GM23248 (cell line): ENCODE results near the gene CDH4. TPM values are rescaled to one million over a fixed set of nuclear protein-coding genes. Genes with fewer than 3 reads are reported as not detected.

Experiments used
- DNase-seq: peaks from one replicate; pipeline ENCODE4 v3.0.0-alpha.2; 2015
- H2AFZ ChIP-seq: fragments of 200-600 bp; sonication (generic); 2 replicates; pipeline ENCODE4 v1.6.1; 2016; ENCODE audit warnings: antibody characterized with exemption
- H3F3A ChIP-seq: fragments of 200-600 bp; sonication (generic); 2 replicates; pipeline ENCODE4 v1.6.1; 2016; ENCODE audit warnings: mild to moderate bottlenecking, antibody characterized with exemption, mixed run types; ENCODE audit not compliant: insufficient read depth
- H3K27ac ChIP-seq: fragments of 200-600 bp; sonication (generic); 2 replicates; pipeline ENCODE4 v1.5.1; 2016; ENCODE audit warnings: mild to moderate bottlenecking
- H3K27me3 ChIP-seq: fragments of 200-600 bp; sonication (generic); replicated peaks from 2 replicates; pipeline ENCODE4 v1.6.1; 2016; ENCODE audit warnings: mild to moderate bottlenecking; ENCODE audit not compliant: insufficient read depth
- H3K36me3 ChIP-seq: fragments of 200-600 bp; sonication (generic); 2 replicates; pipeline ENCODE4 v1.6.1; 2016; ENCODE audit warnings: low read depth, mild to moderate bottlenecking
- H3K4me1 ChIP-seq: fragments of 200-600 bp; sonication (generic); 2 replicates; pipeline ENCODE4 v1.6.1; 2016; ENCODE audit warnings: mild to moderate bottlenecking; ENCODE audit not compliant: insufficient read depth
- H3K4me2 ChIP-seq: fragments of 200-600 bp; sonication (generic); one replicate; pipeline ENCODE4 v1.6.1; 2016; ENCODE audit warnings: mild to moderate bottlenecking; ENCODE audit not compliant: unreplicated experiment
- H3K4me3 ChIP-seq: fragments of 200-600 bp; sonication (generic); 2 replicates; pipeline ENCODE4 v1.5.1; 2016; ENCODE audit warnings: mild to moderate bottlenecking
- H3K79me2 ChIP-seq: fragments of 200-600 bp; sonication (generic); 2 replicates; pipeline ENCODE4 v1.6.1; 2016; ENCODE audit warnings: mild to moderate bottlenecking; ENCODE audit not compliant: insufficient read depth
- H3K9ac ChIP-seq: fragments of 200-600 bp; sonication (generic); 2 replicates; pipeline ENCODE4 v1.6.1; 2016; ENCODE audit warnings: mild to moderate bottlenecking
- H3K9me2 ChIP-seq: fragments of 200-600 bp; sonication (generic); 2 replicates; pipeline ENCODE4 v1.6.1; 2016; ENCODE audit warnings: mixed run types, mild to moderate bottlenecking, moderate library complexity; ENCODE audit not compliant: insufficient read depth
- H3K9me3 ChIP-seq: fragments of 200-600 bp; sonication (generic); one replicate; pipeline ENCODE4 v1.6.1; 2017; ENCODE audit warnings: low read depth
- H4K20me1 ChIP-seq: fragments of 200-600 bp; sonication (generic); 2 replicates; pipeline ENCODE4 v1.6.0; 2016; ENCODE audit not compliant: insufficient read depth
- EZH2 ChIP-seq: fragments of 200-600 bp; sonication (generic); IDR thresholded peaks from 2 replicates; pipeline ENCODE4 v1.6.1; 2018; ENCODE audit warnings: antibody characterized with exemption, mild to moderate bottlenecking; ENCODE audit not compliant: insufficient read depth, poor library complexity, severe bottlenecking
- EZH2phosphoT487 ChIP-seq: fragments of 200-600 bp; sonication (generic); IDR thresholded peaks from 2 replicates; pipeline ENCODE4 v1.6.1; 2018; ENCODE audit warnings: antibody characterized with exemption, moderate library complexity, mild to moderate bottlenecking, low read depth; ENCODE audit not compliant: insufficient read depth
- WGBS, 2 experiments: methylation state at CpG; one replicate each; pipeline ENCODE4 v1.1.6; 2015 to 2017; ENCODE audit warnings: low lambda C conversion rate in 2 of 2, low coverage in 1 of 2; ENCODE audit errors: missing lambda C conversion rate in 2 of 2; 5-methylcytosine and 5-hydroxymethylcytosine counted together
- in situ Hi-C: fragments of 300-500 bp; cut with MboI; formaldehyde crosslinking; loops from 2 replicates; pipeline ENCODE4 v1.15.0; 2020
- polyA plus RNA-seq: library from polyadenylated mRNA; unstranded; fragments of >200 nt; fragmentation: Nextera tagmentation; extraction: Ambion mirVana; gene quantifications from 2 replicates; pipeline ENCODE4 v1.2.1, GENCODE V29; 2016
- total RNA-seq: library from RNA; depleted of rRNA; stranded (reverse); fragments of >200 nt; shearing (Covaris generic); gene quantifications from 2 replicates; pipeline ENCODE4 v1.2.3, GENCODE V29; 2014

The CDH4 gene
- total and polyA plus RNA-seq, 2 experiments from 2014 or later, result 1.1 to 3.9 TPM

- WGBS, 2 experiments, result 53 to 57% methylated on average over 13 of the region's 13 CpGs
- Histone ChIP-seq H2AFZ (no peak overlapping the region), H3K4me1 (no peaks in the 10 kb centered on the region), H3K9me2 (no peaks in the 10 kb centered on the region), H3K4me2 (no peak overlapping the region), H3K4me3 (no peak overlapping the region), H4K20me1 (no peaks in the 10 kb centered on the region), H3K27ac (no peak overlapping the region), H3K27me3 (no peaks in the 10 kb centered on the region), H3K9ac (no peak overlapping the region), H3K9me3 (no peaks in the 10 kb centered on the region), H3F3A (no peaks in the 10 kb centered on the region), H3K36me3 (no peaks in the 10 kb centered on the region), H3K79me2 (no peaks in the 10 kb centered on the region)
- no peak for DNase-seq
- in situ Hi-C loops, result no loop called here
- TF ChIP-seq EZH2 (no peak), EZH2phosphoT487 (no peak)
Measured at GRCh38 chr20:61347443-61347842, 95.4 kb downstream of the CDH4 start.

- in situ Hi-C loops, result no loop called here
- no peak overlapping the region for H3K4me2 ChIP-seq
- H3K27me3 ChIP-seq, result no peaks in the 10 kb centered on the region
- H3K9me3 ChIP-seq, result no peaks in the 10 kb centered on the region
- no peaks in the 10 kb centered on the region for H3K9me2 ChIP-seq
- no peaks in the 10 kb centered on the region for H3K36me3 ChIP-seq
- H2AFZ ChIP-seq, result no peak overlapping the region
- TF ChIP-seq EZH2 (no peak), EZH2phosphoT487 (no peak)
- no peaks in the 10 kb centered on the region for H3K4me1 ChIP-seq
- WGBS, 2 experiments, result 64 to 70% methylated on average over 19 to 20 of the region's 21 CpGs
- H3F3A ChIP-seq, result no peaks in the 10 kb centered on the region
- DNase-seq, result no peak
- H4K20me1 ChIP-seq, result no peaks in the 10 kb centered on the region
- H3K27ac ChIP-seq, result no peak overlapping the region
- no peak overlapping the region for H3K4me3 ChIP-seq
- H3K9ac ChIP-seq, result no peak overlapping the region
- no peaks in the 10 kb centered on the region for H3K79me2 ChIP-seq
Measured at GRCh38 chr20:61349447-61350165, 97.5 kb downstream of the CDH4 start.

GRCh38 chr20:61350500-61351250, 98.6 kb downstream of the CDH4 start:
- Histone ChIP-seq H3K27me3 (no peaks in the 10 kb centered on the region), H3K4me2 (no peak overlapping the region), H3K36me3 (no peaks in the 10 kb centered on the region), H2AFZ (no peak overlapping the region), H3K79me2 (no peaks in the 10 kb centered on the region), H3K27ac (no peak overlapping the region), H3K9me2 (no peaks in the 10 kb centered on the region), H3K4me1 (no peaks in the 10 kb centered on the region), H4K20me1 (no peaks in the 10 kb centered on the region), H3K9me3 (no peaks in the 10 kb centered on the region), H3K4me3 (no peak overlapping the region), H3F3A (no peaks in the 10 kb centered on the region), H3K9ac (no peak overlapping the region)
- no peak for DNase-seq
- WGBS, 2 experiments, result 39 to 41% methylated on average over 12 to 14 of the region's 14 CpGs
- no peak for TF ChIP-seq EZH2phosphoT487
- TF ChIP-seq EZH2, result no peak
- in situ Hi-C loops, result no loop called here

- Histone ChIP-seq H3K36me3 (no peaks in the 10 kb centered on the region), H2AFZ (no peak overlapping the region), H3K27ac (no peak overlapping the region), H3K9ac (no peak overlapping the region), H3K4me1 (no peaks in the 10 kb centered on the region), H3K9me2 (no peaks in the 10 kb centered on the region), H3K9me3 (no peaks in the 10 kb centered on the region), H3K4me3 (no peak overlapping the region), H3K79me2 (no peaks in the 10 kb centered on the region), H3K27me3 (no peaks in the 10 kb centered on the region), H4K20me1 (no peaks in the 10 kb centered on the region; the same call in 1 of the 2 replicates), H3F3A (no peaks in the 10 kb centered on the region), H3K4me2 (no peak overlapping the region)
- 12 to 17% methylated on average over 32 to 33 of the region's 33 CpGs for WGBS, 2 experiments
- TF ChIP-seq EZH2phosphoT487, result no peak
- no peak for TF ChIP-seq EZH2
- no peak for DNase-seq
- in situ Hi-C loops, result no loop called here
Measured at GRCh38 chr20:61352346-61353260, 100.5 kb downstream of the CDH4 start.
